NCI-H345 treated with DMSO at 0.1 percent for 48 hours (cell line): Measurements from ENCODE around the gene DEDD2.
"Not testable (repeated sequence)": the region's sequence is repeated elsewhere in the genome, so short reads cannot be mapped to it uniquely, and the experiment has no call there.

Experiments
- DNase-seq: peaks from one replicate; lab custom pipeline; 2025; ENCODE audit not compliant: unreplicated experiment; lab: John Stamatoyannopoulos, UW

The DEDD2 gene

GRCh38 chr19:42217520-42218437 is at the start of gene DEDD2:
DEDD2 (minus strand) TSS chr19:42217677; CDS start chr19:42217007, 670 bp downstream.
- DNase-seq, result peak; percentile 78

- DNase-seq, result not testable (repeated sequence)
Measured at GRCh38 chr19:42266928-42267603, 49.6 kb upstream of the DEDD2 start.

- not testable (repeated sequence) for DNase-seq
Measured at GRCh38 chr19:42266105-42266504, 48.6 kb upstream of the DEDD2 start.

GRCh38 chr19:42261763-42262162 is 44.3 kb upstream of the DEDD2 start:
- no peak for DNase-seq

- not testable (repeated sequence) for DNase-seq
Measured at GRCh38 chr19:42257842-42258241, 40.4 kb upstream of the DEDD2 start.

- DNase-seq, result no peak
Measured at GRCh38 chr19:42255766-42256745, 38.6 kb upstream of the DEDD2 start.

- DNase-seq, result peak; percentile 33
Measured at GRCh38 chr19:42254850-42255765, 37.6 kb upstream of the DEDD2 start, which contains the start of gene ERF. ERF (minus strand) TSS chr19:42255128; CDS start chr19:42254999, 129 bp downstream.

- no peak for DNase-seq
Measured at GRCh38 chr19:42254089-42254849, 36.8 kb upstream of the DEDD2 start.

- DNase-seq, result no peak
Measured at GRCh38 chr19:42253245-42254088, 36.0 kb upstream of the DEDD2 start.

GRCh38 chr19:42252365-42253244 is 35.1 kb upstream of the DEDD2 start:
- DNase-seq, result no peak

- no peak for DNase-seq
Measured at GRCh38 chr19:42251572-42252358, 34.3 kb upstream of the DEDD2 start.

- no peak for DNase-seq
Measured at GRCh38 chr19:42250666-42251531, 33.4 kb upstream of the DEDD2 start.

- DNase-seq, result no peak
Measured at GRCh38 chr19:42250183-42250665, 32.7 kb upstream of the DEDD2 start.

GRCh38 chr19:42249769-42250168 is 32.3 kb upstream of the DEDD2 start:
- DNase-seq, result no peak

GRCh38 chr19:42249149-42249750 is 31.8 kb upstream of the DEDD2 start:
- no peak for DNase-seq
